ENCODE data around the gene CCSER1. TPM values are rescaled to one million over a fixed set of nuclear protein-coding genes. Genes with fewer than 3 reads are reported as not detected.

The CCSER1 gene
- total RNA-seq, 1 donor from 2014 or later: 1.4 TPM

GRCh38 chr4:90614371-90614770 lies 487.2 kb downstream of the CCSER1 start:
- no peaks in the 10 kb centered on the region for H3K27me3 ChIP-seq (ENCODE audit: control insufficient read depth, insufficient read depth, low read length)
- H3K4me3 ChIP-seq (ENCODE audit: low read depth, low read length): no peak overlapping the region
- no peak for TF ChIP-seq CTCF (IDR thresholded peaks at IDR 0.05; ENCODE audit: insufficient read depth, low read length, poor library complexity, severe bottlenecking)
- H3K36me3 ChIP-seq (ENCODE audit: control insufficient read depth, insufficient read depth, low read length): no peaks in the 10 kb centered on the region
- no peak for DNase-seq (ENCODE audit: low read depth)

- Histone ChIP-seq H3K36me3 (ENCODE audit: control insufficient read depth, insufficient read depth, low read length) (no peaks in the 10 kb centered on the region), H3K4me3 (ENCODE audit: low read depth, low read length) (no peak overlapping the region), H3K27me3 (ENCODE audit: control insufficient read depth, insufficient read depth, low read length) (no peaks in the 10 kb centered on the region)
- no peak for TF ChIP-seq CTCF (IDR thresholded peaks at IDR 0.05; ENCODE audit: insufficient read depth, low read length, poor library complexity, severe bottlenecking)
- DNase-seq (ENCODE audit: low read depth): no peak
Observed at GRCh38 chr4:90621080-90621479, 493.9 kb downstream of the CCSER1 start.

- H3K27me3 ChIP-seq (ENCODE audit: control insufficient read depth, insufficient read depth, low read length): no peaks in the 10 kb centered on the region
- H3K36me3 ChIP-seq (ENCODE audit: control insufficient read depth, insufficient read depth, low read length): no peaks in the 10 kb centered on the region
- no peak for TF ChIP-seq CTCF (IDR thresholded peaks at IDR 0.05; ENCODE audit: insufficient read depth, low read length, poor library complexity, severe bottlenecking)
- no peak overlapping the region for H3K4me3 ChIP-seq (ENCODE audit: low read depth, low read length)
- no peak for DNase-seq (ENCODE audit: low read depth)
Observed at GRCh38 chr4:90624781-90625180, 497.6 kb downstream of the CCSER1 start.

GRCh38 chr4:90641861-90642599 lies 514.8 kb downstream of the CCSER1 start:
- Histone ChIP-seq H3K36me3 (ENCODE audit: control insufficient read depth, insufficient read depth, low read length) (no peaks in the 10 kb centered on the region), H3K27me3 (ENCODE audit: control insufficient read depth, insufficient read depth, low read length) (no peaks in the 10 kb centered on the region), H3K4me3 (ENCODE audit: low read depth, low read length) (no peak overlapping the region)
- TF ChIP-seq CTCF (IDR thresholded peaks at IDR 0.05; ENCODE audit: insufficient read depth, low read length, poor library complexity, severe bottlenecking): no peak
- no peak for DNase-seq (ENCODE audit: low read depth)

GRCh38 chr4:90643156-90643555 lies 516.0 kb downstream of the CCSER1 start:
- H3K4me3 ChIP-seq (ENCODE audit: low read depth, low read length): no peak overlapping the region
- H3K36me3 ChIP-seq (ENCODE audit: control insufficient read depth, insufficient read depth, low read length): no peaks in the 10 kb centered on the region
- H3K27me3 ChIP-seq (ENCODE audit: control insufficient read depth, insufficient read depth, low read length): no peaks in the 10 kb centered on the region
- no peak for DNase-seq (ENCODE audit: low read depth)
- TF ChIP-seq CTCF (IDR thresholded peaks at IDR 0.05; ENCODE audit: insufficient read depth, low read length, poor library complexity, severe bottlenecking): no peak

- DNase-seq (ENCODE audit: low read depth): no peak
- no peak for TF ChIP-seq CTCF (IDR thresholded peaks at IDR 0.05; ENCODE audit: insufficient read depth, low read length, poor library complexity, severe bottlenecking)
- no peak overlapping the region for H3K4me3 ChIP-seq (ENCODE audit: low read depth, low read length)
- H3K36me3 ChIP-seq (ENCODE audit: control insufficient read depth, insufficient read depth, low read length): no peaks in the 10 kb centered on the region
- no peaks in the 10 kb centered on the region for H3K27me3 ChIP-seq (ENCODE audit: control insufficient read depth, insufficient read depth, low read length)
Observed at GRCh38 chr4:90648311-90648710, 521.1 kb downstream of the CCSER1 start.

Measured in kidney epithelial cell (primary cell).